ENCODE results near the gene KCNJ10. TPM values are rescaled to one million over a fixed set of nuclear protein-coding genes. Genes with fewer than 3 reads are reported as not detected.

Gene KCNJ10
- total RNA-seq, 1 experiment from 2014 or later = 0.08 TPM

- no peaks in the 10 kb centered on the region for H3K4me1 ChIP-seq (ENCODE audit: control insufficient read depth, insufficient read depth, low read length)
Observed at GRCh38 chr1:160117709-160118183, 47.8 kb upstream of the KCNJ10 start.

GRCh38 chr1:160117300-160117699, 47.3 kb upstream of the KCNJ10 start:
- Histone ChIP-seq H3K36me3 (ENCODE audit: control insufficient read depth, insufficient read depth, low read length) (no peaks in the 10 kb centered on the region), H3K27me3 (ENCODE audit: control insufficient read depth, insufficient read depth, low read length) (no peaks in the 10 kb centered on the region), H3K4me1 (ENCODE audit: control insufficient read depth, insufficient read depth, low read length) (no peaks in the 10 kb centered on the region), H3K4me3 (ENCODE audit: low read depth in 2 of 2, low read length in 2 of 2) (no peak overlapping the region), H3K9me3 (ENCODE audit: control insufficient read depth, insufficient read depth, low read depth, low read length) (no peaks in the 10 kb centered on the region), H3K27ac (ENCODE audit: low read length) (no peak overlapping the region)
- BruUV-seq (replicated peaks) = no TSS peak
- TF ChIP-seq SIN3A (IDR thresholded peaks at IDR 0.05; ENCODE audit: borderline replicate concordance, insufficient read depth, low read depth, low read length) = no peak
- no peak for TF ChIP-seq TCF7L2 (IDR thresholded peaks at IDR 0.05; ENCODE audit: low read depth, low read length)
- TF ChIP-seq CTCF (IDR thresholded peaks at IDR 0.05) = no peak
- TF ChIP-seq POLR2AphosphoS5 (IDR thresholded peaks at IDR 0.05; ENCODE audit: low read depth, low read length) = no peak
- no peak for TF ChIP-seq REST (IDR thresholded peaks at IDR 0.05; ENCODE audit: insufficient read depth in 1 of 2, low read depth in 2 of 2, low read length in 1 of 2)
- intact Hi-C loops (cut with micrococcal nuclease; ENCODE audit: unreplicated experiment) (no loop called here), in situ Hi-C loops (cut with HindIII; ENCODE audit: low pct_unique_long_range_greater_than_20kb, low sequenced_read_pairs) (no loop called here)
- DNase-seq (ENCODE audit: low read depth, low spot score) (no peak), ATAC-seq (no peak)
- ChIA-PET CTCF (no interaction called here), POLR2A (no interaction called here)

More at GRCh38 chr1:160117709-160118183, 47.8 kb upstream of the KCNJ10 start:
- no peak for TF ChIP-seq TCF7L2 (IDR thresholded peaks at IDR 0.05; ENCODE audit: low read depth, low read length)
- no peak for TF ChIP-seq POLR2AphosphoS5 (IDR thresholded peaks at IDR 0.05; ENCODE audit: low read depth, low read length)
- no peak for TF ChIP-seq CTCF (IDR thresholded peaks at IDR 0.05)
- no peak for TF ChIP-seq REST (IDR thresholded peaks at IDR 0.05; ENCODE audit: insufficient read depth in 1 of 2, low read depth in 2 of 2, low read length in 1 of 2)
- TF ChIP-seq SIN3A (IDR thresholded peaks at IDR 0.05; ENCODE audit: borderline replicate concordance, insufficient read depth, low read depth, low read length) = no peak
- no peak overlapping the region for H3K4me3 ChIP-seq (ENCODE audit: low read depth in 2 of 2, low read length in 2 of 2)
- in situ Hi-C loops (cut with HindIII; ENCODE audit: low pct_unique_long_range_greater_than_20kb, low sequenced_read_pairs) (no loop called here), intact Hi-C loops (cut with micrococcal nuclease; ENCODE audit: unreplicated experiment) (no loop called here)
- no peak overlapping the region for H3K27ac ChIP-seq (ENCODE audit: low read length)
- H3K27me3 ChIP-seq (ENCODE audit: control insufficient read depth, insufficient read depth, low read length) = no peaks in the 10 kb centered on the region
- ChIA-PET CTCF (no interaction called here), POLR2A (no interaction called here)
- BruUV-seq (replicated peaks) = no TSS peak
- no peaks in the 10 kb centered on the region for H3K36me3 ChIP-seq (ENCODE audit: control insufficient read depth, insufficient read depth, low read length)
- H3K9me3 ChIP-seq (ENCODE audit: control insufficient read depth, insufficient read depth, low read depth, low read length) = no peaks in the 10 kb centered on the region
- ATAC-seq (no peak), DNase-seq (ENCODE audit: low read depth, low spot score) (no peak)
